Uterus (tissue), 2 donors: ENCODE data around the gene EFCAB13.

Experiments used
- CTCF ChIP-seq, 4 experiments: fragments of 200-600 bp in 2 of 4; fragments of 450-650 bp in 2 of 4; sonication (generic) in 2 of 4; IDR thresholded peaks; one replicate each; pipeline ENCODE4 v1.5.1; 2016 to 2019; ENCODE audit warnings: antibody characterized with exemption in 4 of 4, mild to moderate bottlenecking in 2 of 4, moderate library complexity in 1 of 4
- POLR2A ChIP-seq, 2 donors: fragments of 450-650 bp; IDR thresholded peaks; one replicate each; pipeline ENCODE4 v1.6.1; 2016; ENCODE audit warnings: antibody characterized with exemption in 2 of 2, mild to moderate bottlenecking in 1 of 2, moderate library complexity in 1 of 2

GRCh38 chr17:47291242-47291873 is 32.4 kb upstream of the EFCAB13 start:
- TF ChIP-seq CTCF (IDR thresholded peaks at IDR 0.05) (no peak), POLR2A (IDR thresholded peaks at IDR 0.05) (no peak)
